Urothelium cell line (cell line): ENCODE results near the gene ARTN.

Experiments
- DNase-seq: peaks from one replicate; pipeline ENCODE4 v3.0.0; 2011; ENCODE audit warnings: low spot score, mixed read lengths
- FAIRE-seq: peaks from 2 replicates; lab custom pipeline; 2011; peaks lifted over from hg19 to GRCh38; lab: Jason Lieb, UNC

The ARTN gene

GRCh38 chr1:43946236-43947060, 12.8 kb downstream of the ARTN start, which contains the start of gene IPO13:
Gene IPO13 (plus strand): TSS chr1:43946950. CDS start chr1:43947601, 651 bp downstream.
- peak; percentile 91 for FAIRE-seq

DNA sequence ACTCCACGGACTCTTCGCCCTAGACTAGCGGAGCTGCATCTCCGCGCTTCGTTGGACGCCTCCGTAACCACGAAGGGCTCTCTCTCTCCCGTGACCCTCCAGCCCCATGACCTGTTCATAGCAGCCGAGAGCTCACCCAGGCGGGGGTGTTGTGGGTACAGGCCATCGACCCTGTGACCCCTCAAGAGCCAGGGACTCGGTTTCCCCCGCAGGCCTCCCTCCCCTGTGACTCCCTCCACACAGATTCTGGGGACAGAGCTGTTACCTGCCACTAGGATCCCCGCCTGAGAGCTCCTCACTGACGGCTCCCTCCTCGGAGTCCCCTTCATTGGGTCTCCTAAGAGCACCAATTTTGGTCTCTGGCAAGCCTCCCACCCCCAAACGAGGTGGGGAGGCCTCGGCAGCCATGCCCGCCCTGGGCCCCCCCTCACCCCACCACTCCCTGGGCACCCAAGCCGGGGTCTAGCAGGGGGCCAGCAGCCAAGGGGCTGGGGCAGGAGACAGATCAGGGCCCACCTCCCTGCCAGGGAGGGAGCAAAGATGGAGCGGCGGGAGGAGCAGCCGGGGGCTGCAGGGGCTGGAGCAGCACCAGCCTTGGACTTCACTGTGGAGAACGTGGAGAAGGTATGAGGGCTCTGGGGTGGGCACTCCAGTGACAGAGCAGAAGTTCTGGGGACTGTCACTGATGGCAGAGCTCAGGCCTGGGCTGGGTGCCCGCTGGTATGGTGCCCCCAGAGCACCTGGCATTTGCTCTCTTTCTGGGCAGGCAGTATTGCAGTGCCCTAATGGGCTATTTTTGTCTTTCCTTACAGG, 13.7 kb downstream of the ARTN start:
- DNase-seq: no peak
- FAIRE-seq: no peak

More at GRCh38 chr1:43946236-43947060, 12.8 kb downstream of the ARTN start, which contains the start of gene IPO13:
- peak; percentile 100 for DNase-seq

DNA sequence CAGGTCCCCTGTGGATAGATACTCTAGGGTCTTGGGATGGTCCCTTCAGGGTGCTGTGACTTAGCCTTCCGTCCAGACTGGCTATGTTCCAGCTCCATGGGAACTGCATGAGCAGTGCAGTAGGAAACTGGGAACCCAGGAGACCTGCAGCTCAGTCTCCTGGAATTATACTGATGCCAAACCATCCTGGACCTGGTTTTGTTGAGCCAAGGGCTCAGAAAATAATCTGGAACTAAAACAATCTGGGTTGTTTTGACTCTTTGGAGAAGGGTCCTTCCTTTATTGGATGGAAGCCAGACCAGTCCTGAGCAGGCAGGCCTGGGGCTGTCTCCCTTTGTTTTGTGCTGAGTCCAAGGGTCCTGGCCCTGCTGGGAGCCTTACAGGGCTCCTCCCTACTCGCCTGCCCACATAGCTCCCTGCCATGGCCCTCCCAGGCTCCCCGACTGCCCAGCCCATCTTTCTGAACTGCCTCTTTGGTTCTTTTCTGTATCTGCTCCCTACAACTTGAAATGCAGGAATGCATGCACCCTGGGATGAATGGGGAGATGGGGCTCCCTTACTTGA, 14.4 kb downstream of the ARTN start:
- FAIRE-seq: no peak
- DNase-seq: no peak

GRCh38 chr1:43949678-43950077, 16.1 kb downstream of the ARTN start:
- FAIRE-seq (peak; percentile 13), DNase-seq (no peak)

DNA sequence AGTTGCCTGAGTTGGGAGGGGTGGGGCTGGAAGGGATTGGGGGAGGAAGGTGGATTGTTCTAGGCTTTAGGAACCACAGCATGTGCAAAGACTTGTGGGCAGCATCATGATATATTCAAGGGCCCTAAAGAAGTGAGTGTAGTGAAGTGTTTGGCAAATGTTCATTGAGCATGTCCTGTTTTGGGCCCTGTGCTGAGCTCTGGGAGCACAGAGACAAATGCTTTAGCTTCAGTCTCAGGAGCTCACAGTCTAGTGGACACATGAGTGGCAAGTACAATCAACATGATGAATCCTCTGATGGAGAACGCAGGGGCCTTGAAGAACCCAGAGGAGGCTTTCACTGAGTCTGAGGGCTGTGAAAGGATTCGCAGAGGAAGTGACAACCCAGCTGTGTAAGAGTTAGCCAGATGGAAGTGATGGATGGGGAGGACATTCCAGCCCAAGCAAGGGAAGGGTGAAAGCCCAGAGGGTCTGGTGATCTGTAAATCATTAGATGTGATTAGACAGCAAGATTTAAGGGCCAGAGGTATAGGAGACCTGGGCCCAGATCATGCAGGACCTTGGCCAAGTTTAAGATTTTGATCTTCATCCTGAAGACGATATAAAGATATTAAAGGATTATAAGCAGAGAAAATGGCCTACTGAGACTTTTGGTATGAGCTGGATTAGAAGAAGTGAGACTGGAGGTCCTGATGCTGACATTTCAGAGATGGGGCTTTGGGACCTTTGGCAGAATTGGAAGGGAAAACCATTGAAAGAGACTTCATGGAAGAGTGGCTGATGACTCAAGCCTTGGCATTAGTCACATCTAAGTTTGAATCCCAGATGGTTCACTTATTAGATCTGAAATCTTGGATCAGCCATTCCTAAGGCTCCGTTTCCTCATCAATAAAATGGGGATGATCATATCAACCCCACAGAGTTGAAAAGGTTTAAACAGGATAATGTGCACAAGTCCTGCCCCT, 17.7 kb downstream of the ARTN start:
- FAIRE-seq (no peak), DNase-seq (no peak)

DNA sequence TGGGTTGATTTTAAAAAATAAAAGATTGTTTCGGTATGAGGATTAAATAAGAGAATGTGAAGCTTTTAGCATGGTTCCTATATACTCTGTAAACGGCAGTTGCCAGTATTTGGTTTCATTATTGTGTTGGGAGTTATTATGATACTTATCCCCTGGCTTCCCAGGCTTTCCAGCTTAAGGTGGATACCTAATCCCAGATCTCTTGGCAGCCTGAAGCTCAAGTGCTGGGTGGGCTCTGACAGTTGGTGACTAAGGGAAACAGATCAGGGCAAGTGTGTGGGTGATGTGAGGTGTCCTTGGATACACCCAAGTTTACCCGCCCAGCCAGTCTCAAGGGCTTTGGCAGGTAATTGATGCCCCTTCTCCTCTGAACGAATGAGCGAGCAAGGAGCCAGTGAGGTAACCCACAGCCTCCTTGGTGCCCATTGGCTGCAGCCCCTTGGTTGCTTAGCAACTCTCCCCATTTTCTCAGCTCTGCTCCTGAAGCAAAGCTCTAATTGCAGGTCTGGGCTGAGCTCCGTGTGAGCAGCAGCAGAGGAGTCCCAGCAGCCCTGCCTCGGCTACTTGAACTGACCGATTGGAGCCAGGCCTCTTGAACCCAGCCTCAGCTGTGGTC, 19.2 kb downstream of the ARTN start:
- FAIRE-seq (no peak), DNase-seq (no peak)

GRCh38 chr1:43953361-43953760, 19.8 kb downstream of the ARTN start:
- DNase-seq (no peak), FAIRE-seq (no peak)

- FAIRE-seq (no peak), DNase-seq (no peak)
Measured at GRCh38 chr1:43954036-43954435, 20.4 kb downstream of the ARTN start.

DNA sequence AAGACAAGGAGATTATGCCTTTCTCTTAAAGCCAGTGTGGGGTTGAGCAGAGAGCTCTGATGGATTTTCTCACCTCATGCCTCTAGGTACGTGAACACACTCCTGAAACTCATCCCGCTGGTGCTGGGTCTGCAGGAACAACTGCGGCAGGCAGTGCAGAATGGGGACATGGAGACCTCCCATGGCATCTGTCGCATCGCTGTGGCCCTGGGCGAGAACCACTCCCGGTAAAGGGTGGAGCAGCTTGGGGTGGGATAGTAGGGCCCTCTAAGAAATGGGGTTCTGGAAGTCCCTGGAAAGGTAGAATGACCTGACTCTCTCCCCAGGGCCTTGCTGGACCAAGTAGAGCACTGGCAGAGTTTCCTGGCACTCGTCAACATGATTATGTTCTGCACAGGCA, 22.6 kb downstream of the ARTN start:
- DNase-seq (no peak), FAIRE-seq (peak; percentile 17)

GRCh38 chr1:43957407-43958040, 23.9 kb downstream of the ARTN start:
- FAIRE-seq: peak; percentile 5
- DNase-seq: no peak

DNA sequence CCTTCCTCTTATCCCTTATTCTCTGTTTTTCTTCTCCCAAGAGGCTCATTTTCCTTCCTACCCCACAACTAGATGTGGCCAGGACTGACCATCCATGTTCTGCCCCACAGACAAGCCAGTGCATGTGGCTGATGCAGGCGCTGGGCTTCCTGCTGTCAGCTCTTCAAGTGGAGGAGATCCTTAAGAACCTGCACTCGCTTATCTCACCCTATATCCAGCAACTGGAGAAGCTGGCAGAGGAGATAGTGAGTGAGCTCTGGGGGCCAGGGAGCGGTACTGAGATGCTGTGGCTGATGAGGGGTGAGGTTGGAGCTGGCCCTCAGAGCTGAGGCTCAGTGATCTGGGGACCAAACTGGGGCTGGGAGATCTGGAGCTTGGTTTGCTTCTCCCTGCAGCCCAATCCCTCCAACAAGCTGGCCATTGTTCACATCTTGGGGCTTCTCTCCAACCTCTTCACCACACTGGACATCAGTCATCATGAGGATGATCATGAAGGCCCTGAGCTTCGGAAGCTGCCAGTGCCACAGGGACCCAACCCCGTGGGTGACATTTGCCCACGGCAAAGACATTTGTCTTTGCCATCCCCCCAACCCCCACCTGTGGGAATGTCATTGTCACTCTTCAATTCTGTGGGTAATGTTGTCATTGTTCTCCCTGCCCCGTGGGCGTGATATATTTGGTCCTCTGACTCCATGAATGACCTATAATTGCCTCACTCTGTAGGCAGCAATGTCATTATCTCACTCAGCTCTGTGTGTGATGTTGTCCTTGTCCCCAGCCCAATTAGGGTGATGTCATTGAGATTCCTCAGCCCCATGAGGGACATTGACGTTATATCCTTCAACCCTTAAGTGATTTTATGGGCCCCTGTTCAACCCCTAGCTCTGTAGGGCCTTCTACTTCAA, 25.0 kb downstream of the ARTN start:
- DNase-seq: no peak
- peak; percentile 76 for FAIRE-seq

- DNase-seq: no peak
- no peak for FAIRE-seq
Measured at GRCh38 chr1:43960798-43961197, 27.2 kb downstream of the ARTN start.

- FAIRE-seq: no peak
- no peak for DNase-seq
Measured at GRCh38 chr1:43961692-43962091, 28.1 kb downstream of the ARTN start.

- DNase-seq (no peak), FAIRE-seq (peak; percentile 63)
Measured at GRCh38 chr1:43962324-43962723, 28.7 kb downstream of the ARTN start.

DNA sequence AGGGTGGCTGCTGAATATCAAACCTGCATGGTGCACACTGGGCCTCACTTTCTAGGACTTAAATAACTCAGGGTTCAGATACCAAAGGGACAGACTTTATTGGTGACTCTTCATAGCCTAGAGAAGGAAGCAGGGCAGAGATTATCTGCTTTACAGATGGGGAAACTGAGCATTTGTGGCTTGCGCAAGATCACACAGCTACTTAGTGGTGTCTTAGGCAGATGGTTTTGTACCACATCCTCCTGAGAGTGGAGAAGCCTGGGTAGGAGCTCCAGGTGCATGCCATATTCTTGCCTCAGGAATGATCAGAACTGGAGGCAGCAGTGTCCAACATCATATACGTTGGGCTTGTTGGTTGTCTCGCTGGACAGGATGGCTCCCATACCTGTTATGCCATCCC, 29.4 kb downstream of the ARTN start:
- FAIRE-seq (no peak), DNase-seq (no peak)

DNA sequence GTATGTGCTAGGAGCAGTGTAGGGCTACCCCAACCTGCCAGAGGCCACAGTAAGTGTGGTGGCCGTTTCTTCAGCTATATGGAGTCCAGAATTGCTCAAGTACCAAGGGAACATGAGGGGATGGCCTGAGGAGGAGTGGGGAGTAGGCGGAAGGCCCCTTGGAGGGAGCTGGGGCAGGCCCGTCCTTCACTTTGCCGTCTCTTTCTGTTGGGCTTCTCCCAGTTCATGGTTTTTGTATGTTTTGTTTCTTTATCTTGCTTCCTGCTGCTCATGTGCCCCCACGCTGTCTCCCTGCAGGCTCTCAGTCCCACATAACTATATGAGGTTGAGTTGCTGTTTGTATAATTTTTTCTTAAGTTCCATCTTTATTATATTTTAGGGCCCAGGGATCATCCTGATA, 30.3 kb downstream of the ARTN start:
- DNase-seq (no peak), FAIRE-seq (no peak)

GRCh38 chr1:43965316-43965715, 31.7 kb downstream of the ARTN start:
- no peak for FAIRE-seq
- no peak for DNase-seq

DNA sequence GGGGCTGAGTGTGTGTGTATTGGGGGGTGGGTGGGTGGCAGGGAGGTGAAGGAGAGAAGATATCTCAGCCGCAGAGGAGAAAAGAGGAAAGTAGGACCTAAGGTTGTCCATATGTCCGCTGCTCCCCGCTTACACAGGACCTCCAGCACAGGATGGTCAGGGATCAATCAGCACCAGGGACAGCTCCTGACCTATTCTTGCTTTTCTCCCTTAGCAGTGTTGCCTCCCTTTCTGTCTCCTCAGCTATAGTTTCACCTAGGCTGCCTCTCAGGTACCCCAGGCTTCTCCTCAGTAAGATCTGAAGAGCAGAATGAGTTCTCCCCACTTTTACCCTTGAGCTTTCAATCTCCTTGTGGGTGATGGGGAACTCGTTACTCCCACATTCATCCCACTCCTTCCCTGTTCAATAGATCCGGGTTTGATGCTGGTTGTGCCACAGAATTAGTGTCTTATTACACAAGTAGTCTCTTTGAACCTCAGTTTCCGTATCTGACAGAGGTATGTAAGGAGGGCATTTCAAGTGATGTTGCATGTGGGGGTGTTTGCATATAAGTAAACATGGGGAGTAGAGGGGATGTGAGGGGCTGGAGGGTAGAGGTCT, 34.8 kb downstream of the ARTN start:
- FAIRE-seq (no peak), DNase-seq (peak; percentile 56)
